K562 (cell line): ENCODE measurements around the gene ZNF43. TPM values are rescaled to one million over a fixed set of nuclear protein-coding genes. Genes with fewer than 3 reads are reported as not detected.

Experiments used
- ATAC-seq: fragments of 200-7000 bp; cut with Tn5 transposase; 3 replicates; pipeline ENCODE4 v1.9.1; 2020; ENCODE audit warnings: moderate library complexity
- BruUV-seq: library from RNA; stranded (reverse); fragments of 400-500 nt; replicated peaks from 2 replicates; lab custom pipeline; 2021; lab: Mats Ljungman, UMichigan
- CTCF ChIA-PET: fragments of 300-600 bp; formaldehyde crosslinking; extraction: SDS; loops from one replicate; lab custom pipeline; 2021; ENCODE audit warnings: low intra/inter-chr PET ratio; lab: Yijun Ruan, JAX
- POLR2A ChIA-PET: fragments of 300-600, 350-650 bp; sonication (Branson Sonifier 250); formaldehyde crosslinking; extraction: SDS; loops from one replicate; lab custom pipeline; 2021; ENCODE audit warnings: antibody characterized with exemption, inconsistent platforms; lab: Yijun Ruan, JAX
- DNase-seq, 4 experiments: peaks; one replicate each; pipeline versions ENCODE4 v3.0.0 to v3.0.0-alpha.2; 2011 to 2018; ENCODE audit warnings: low spot score in 3 of 4, mixed read lengths in 3 of 4; ENCODE audit errors: extremely low read depth in 1 of 4
- FAIRE-seq: peaks from 2 replicates; lab custom pipeline; 2011; peaks lifted over from hg19 to GRCh38; lab: Jason Lieb, UNC
- H2AFZ ChIP-seq: 2 replicates; pipeline ENCODE4 v1.6.0; 2011; ENCODE audit warnings: low read depth, low read length, control low read depth, inconsistent platforms
- H3K27ac ChIP-seq: fragments of 200-600 bp; 3 replicates; pipeline ENCODE4 v1.8.0; 2011; ENCODE audit warnings: low read depth, mild to moderate bottlenecking, control low read depth, inconsistent platforms, low read length, moderate library complexity, mixed read lengths; ENCODE audit errors: extremely low read depth
- H3K27me3 ChIP-seq, 2 experiments: fragments of 300-600 bp in 1 of 2; 2 replicates in 1 of 2; 3 replicates in 1 of 2; pipeline versions ENCODE4 v1.6.0 to v1.8.0; 2011; ENCODE audit warnings: inconsistent platforms in 2 of 2, low read length in 2 of 2, mild to moderate bottlenecking in 1 of 2, mixed read lengths in 1 of 2, moderate library complexity in 1 of 2; ENCODE audit not compliant: control insufficient read depth in 2 of 2, insufficient read depth in 2 of 2
- H3K36me3 ChIP-seq: fragments of 300-600 bp; 3 replicates; pipeline ENCODE4 v1.8.0; 2011; ENCODE audit warnings: mild to moderate bottlenecking, low read length, inconsistent platforms; ENCODE audit not compliant: control insufficient read depth, insufficient read depth
- H3K4me1 ChIP-seq, 2 experiments: fragments of 200-600 bp in 1 of 2; replicated peaks in 1 of 2; 2 replicates in 1 of 2; 3 replicates in 1 of 2; pipeline versions ENCODE4 v1.5.1 to v1.8.0; 2011; ENCODE audit warnings: inconsistent platforms in 2 of 2, low read length in 2 of 2, mild to moderate bottlenecking in 1 of 2, mixed read lengths in 1 of 2, moderate library complexity in 1 of 2; ENCODE audit not compliant: control insufficient read depth in 2 of 2, insufficient read depth in 2 of 2
- H3K4me2 ChIP-seq: 2 replicates; pipeline ENCODE4 v1.6.1; 2011; ENCODE audit warnings: low read length, control low read depth, inconsistent platforms, mixed read lengths; ENCODE audit not compliant: insufficient read depth
- H3K4me3 ChIP-seq: fragments of 200-600 bp; sonication (generic), shearing (Covaris generic); 2 replicates; pipeline ENCODE4 v1.5.1; 2016; ENCODE audit warnings: control low read depth, inconsistent platforms
- H3K79me2 ChIP-seq: fragments of 200-600 bp; 3 replicates; pipeline ENCODE4 v1.8.0; 2011; ENCODE audit warnings: low read length, inconsistent platforms; ENCODE audit not compliant: control insufficient read depth, insufficient read depth
- H3K9ac ChIP-seq, 2 experiments: 2 replicates each; pipeline versions ENCODE4 v1.6.0 to v1.6.1; 2011; ENCODE audit warnings: low read depth in 2 of 2, low read length in 2 of 2, control low read depth in 1 of 2, inconsistent platforms in 1 of 2, mild to moderate bottlenecking in 1 of 2, mixed read lengths in 1 of 2; ENCODE audit not compliant: insufficient read depth in 1 of 2
- H3K9me1 ChIP-seq: one replicate; pipeline ENCODE4 v1.6.0; 2011; ENCODE audit warnings: inconsistent platforms, mild to moderate bottlenecking, low read length, moderate library complexity; ENCODE audit not compliant: control insufficient read depth, insufficient read depth
- H3K9me3 ChIP-seq: replicated peaks from 2 replicates; pipeline ENCODE4 v1.5.1; 2011; ENCODE audit warnings: low read depth, low read length, inconsistent platforms; ENCODE audit not compliant: control insufficient read depth, insufficient read depth
- H4K20me1 ChIP-seq: replicated peaks from 2 replicates; pipeline ENCODE4 v1.6.1; 2011; ENCODE audit warnings: low read length, inconsistent platforms, mixed read lengths; ENCODE audit not compliant: control insufficient read depth, insufficient read depth
- ARID4B ChIP-seq: sonication (generic); formaldehyde crosslinking; IDR thresholded peaks from 2 replicates; pipeline ENCODE4 v1.8.0; 2022; ENCODE audit warnings: mild to moderate bottlenecking, missing genetic modification reagents
- CBX8 ChIP-seq: fragments of 200-600 bp; sonication (generic); IDR thresholded peaks from 2 replicates; pipeline ENCODE4 v1.6.1; 2012; ENCODE audit warnings: borderline replicate concordance, mixed run types, low read depth, mild to moderate bottlenecking, moderate library complexity, mixed read lengths, low read length, control low read depth, inconsistent platforms; ENCODE audit not compliant: poor library complexity, severe bottlenecking; ENCODE audit errors: extremely low read depth
- CCAR2 ChIP-seq: fragments of 200-400 bp; formaldehyde crosslinking; IDR thresholded peaks from 2 replicates; pipeline ENCODE4 v1.6.1; 2017; ENCODE audit warnings: mild to moderate bottlenecking, low read depth, low read length
- CSDE1 ChIP-seq, 2 experiments: fragments of 450-650 bp; IDR thresholded peaks; 2 replicates each; pipeline ENCODE4 v1.6.1; 2016; ENCODE audit warnings: mild to moderate bottlenecking in 1 of 2
- ELF1 ChIP-seq: fragments of 200-800 bp; sonication (Bioruptor generic); IDR thresholded peaks from 2 replicates; pipeline ENCODE4 v1.6.1; 2016; ENCODE audit warnings: missing genetic modification characterization, missing compliant biosample characterization
- HBP1 ChIP-seq: fragments of 450-650 bp; formaldehyde crosslinking; IDR thresholded peaks from 2 replicates; pipeline ENCODE4 v1.4.0; 2022; ENCODE audit warnings: missing genetic modification characterization
- NR1H2 ChIP-seq: sonication (generic); formaldehyde crosslinking; IDR thresholded peaks from 2 replicates; pipeline ENCODE4 v1.4.0; 2020; ENCODE audit warnings: mild to moderate bottlenecking, missing genetic modification reagents
- SP1 ChIP-seq: sonication (generic); formaldehyde crosslinking; IDR thresholded peaks from 2 replicates; pipeline ENCODE4 v1.8.1; 2022; ENCODE audit warnings: mild to moderate bottlenecking, missing genetic modification reagents
- THRB ChIP-seq: fragments of 450-650 bp; formaldehyde crosslinking; conservative IDR thresholded peaks from 2 replicates; pipeline ENCODE4 v1.4.0; 2022; ENCODE audit warnings: mild to moderate bottlenecking, missing genetic modification characterization
- ZC3H8 ChIP-seq: fragments of 450-650 bp; IDR thresholded peaks from 2 replicates; pipeline ENCODE4 v1.6.1; 2017
- ZNF586 ChIP-seq: fragments of 450-650 bp; formaldehyde crosslinking; conservative IDR thresholded peaks from 2 replicates; pipeline ENCODE4 v1.4.0; 2020; ENCODE audit warnings: mild to moderate bottlenecking, moderate library complexity
- ZNF707 ChIP-seq: fragments of 250-450 bp; sonication (Bioruptor Pico); conservative IDR thresholded peaks from 2 replicates; pipeline ENCODE4 v1.8.0; 2022; ENCODE audit warnings: inconsistent platforms, mild to moderate bottlenecking, moderate library complexity
- WGBS: fragments of 100-300 bp; shearing (Covaris generic); methylation state at CpG from one replicate; pipeline ENCODE4 v1.1.6; 2016; ENCODE audit warnings: low coverage, mixed read lengths; ENCODE audit not compliant: insufficient coverage; ENCODE audit errors: missing lambda C conversion rate; 5-methylcytosine and 5-hydroxymethylcytosine counted together
- in situ Hi-C: fragments of 300-500 bp; cut with MboI; formaldehyde crosslinking; loops from 4 replicates; pipeline ENCODE4 v1.15.0; 2018; ENCODE audit warnings: inconsistent platforms, mixed read lengths
- intact Hi-C: fragments of 100-400 bp; cut with micrococcal nuclease; formaldehyde crosslinking; loops from 2 replicates; pipeline ENCODE4 v1.14.2; 2022
- polyA plus RNA-seq, 8 experiments: library from polyadenylated mRNA; depleted of rRNA in 4 of 8; stranded (reverse) in 5 of 8; unstranded in 3 of 8; fragments of >200 nt; fragmentation: Nextera tagmentation in 2 of 8; fragmentation: Illumina TruSeq in 1 of 8; extraction: Ambion mirVana in 2 of 8; extraction: Trizol in 1 of 8; gene quantifications; 2 replicates each; pipeline versions ENCODE4 v1.2.1 to v1.2.3, GENCODE V29; 2011 to 2014; ENCODE audit warnings: inconsistent platforms in 1 of 8, missing spikeins in 1 of 8
- total RNA-seq, 7 experiments: library from RNA; depleted of rRNA in 6 of 7; stranded (reverse); fragments of >200 nt in 6 of 7; fragmentation: Illumina TruSeq in 2 of 7; extraction: Trizol in 2 of 7; gene quantifications; 2 replicates each; pipeline versions ENCODE4 v1.2.1 to v1.2.3, GENCODE V29; 2011 to 2021; ENCODE audit warnings: low replicate concordance in 1 of 7
- TF ChIP-seq, protein P1 (sequence below): fragments of 250-450 bp; sonication (Bioruptor Pico); IDR thresholded peaks from 2 replicates; pipeline ENCODE4 v1.5.0; 2020; ENCODE audit warnings: mild to moderate bottlenecking

The ZNF43 gene
- total and polyA plus RNA-seq, 9 of the 15 experiments (the other 6 are each of a cell fraction or from before 2014, with no cell fraction given) = 3.6 to 18.6 (median 9.2) TPM

- Histone ChIP-seq H3K9me1 (no peaks in the 10 kb centered on the region), H3K79me2 (no peaks in the 10 kb centered on the region), H3K9me3 (no peaks in the 10 kb centered on the region; the same call in 1 of the 2 replicates), H3K9ac (no peak overlapping the region), H2AFZ (no peak overlapping the region), H3K4me3 (no peak overlapping the region), H4K20me1 (no peaks in the 10 kb centered on the region), H3K4me1 (no peaks in the 10 kb centered on the region), H3K4me2 (no peak overlapping the region), H3K27me3 (no peaks in the 10 kb centered on the region), H3K27ac (no peak overlapping the region), H3K36me3 (no peaks in the 10 kb centered on the region)
- ATAC-seq (no peak), DNase-seq (no peak), FAIRE-seq (peak; percentile 44)
- ChIA-PET CTCF (no interaction called here), POLR2A (no interaction called here)
- intact Hi-C loops = no loop called here
- no peak for TF ChIP-seq THRB (CRISPR knock-in tag)
- no peak for TF ChIP-seq CCAR2
- TF ChIP-seq ZNF586 = no peak
- TF ChIP-seq HBP1 (CRISPR knock-in tag) = no peak
- TF ChIP-seq ZC3H8 = no peak
- no peak for TF ChIP-seq ELF1 (tag)
- no peak for TF ChIP-seq CBX8
- no peak for TF ChIP-seq SP1 (CRISPR knock-in tag)
- no peak for TF ChIP-seq NR1H2
- TF ChIP-seq CSDE1 (IDR thresholded peaks at IDR 0.05) = no peak
- TF ChIP-seq, protein P1, sequence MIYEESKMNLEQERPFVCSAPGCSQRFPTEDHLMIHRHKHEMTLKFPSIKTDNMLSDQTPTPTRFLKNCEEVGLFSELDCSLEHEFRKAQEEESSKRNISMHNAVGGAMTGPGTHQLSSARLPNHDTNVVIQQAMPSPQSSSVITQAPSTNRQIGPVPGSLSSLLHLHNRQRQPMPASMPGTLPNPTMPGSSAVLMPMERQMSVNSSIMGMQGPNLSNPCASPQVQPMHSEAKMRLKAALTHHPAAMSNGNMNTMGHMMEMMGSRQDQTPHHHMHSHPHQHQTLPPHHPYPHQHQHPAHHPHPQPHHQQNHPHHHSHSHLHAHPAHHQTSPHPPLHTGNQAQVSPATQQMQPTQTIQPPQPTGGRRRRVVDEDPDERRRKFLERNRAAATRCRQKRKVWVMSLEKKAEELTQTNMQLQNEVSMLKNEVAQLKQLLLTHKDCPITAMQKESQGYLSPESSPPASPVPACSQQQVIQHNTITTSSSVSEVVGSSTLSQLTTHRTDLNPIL (CRISPR knock-in tag) = no peak
- no peak for TF ChIP-seq ZNF707
- TF ChIP-seq ARID4B (CRISPR knock-in tag) = no peak
- in situ Hi-C loops = loop anchor here (25.0 kb wide), 1 partner anchor 671 kb away; no protein-coding TSS in a partner anchor
- no TSS peak for BruUV-seq
- WGBS = 2% methylated on average over 10 of the region's 10 CpGs
Measured at GRCh38 chr19:21883516-21883915, 47.5 kb upstream of the ZNF43 start.
